ENCODE data around the gene SEMA7A. TPM values are rescaled to one million over a fixed set of nuclear protein-coding genes. Genes with fewer than 3 reads are reported as not detected.

Gene SEMA7A
- total and polyA plus RNA-seq, 2 experiments from 2014 or later: 2.4 to 9.5 TPM

- Histone ChIP-seq H3K79me2 (no peaks in the 10 kb centered on the region), H3K4me2 (no peak overlapping the region), H3K27ac (no peak overlapping the region), H3K9me2 (replicated peaks; ENCODE audit: insufficient read depth) (no peaks in the 10 kb centered on the region), H3K27me3 (no peaks in the 10 kb centered on the region), H4K20me1 (ENCODE audit: insufficient read depth, poor library complexity, severe bottlenecking) (no peaks in the 10 kb centered on the region), H3K4me3 (no peak overlapping the region), H2AFZ (no peak overlapping the region), H3K36me3 (replicated peaks; ENCODE audit: insufficient read depth, low read depth) (no peaks in the 10 kb centered on the region), H3K9me3 (ENCODE audit: low read depth) (no peaks in the 10 kb centered on the region), H3K4me1 (ENCODE audit: insufficient read depth) (peaks cover 5% of the 10 kb centered on the region)
- WGBS (ENCODE audit: low lambda C conversion rate, missing lambda C conversion rate): 97% methylated on average over 13 of the region's 13 CpGs
- TF ChIP-seq EZH2 (IDR thresholded peaks at IDR 0.05; ENCODE audit: borderline replicate concordance) (no peak), CTCF (IDR thresholded peaks at IDR 0.05; ENCODE audit: poor library complexity) (no peak), EZH2phosphoT487 (IDR thresholded peaks at IDR 0.05; ENCODE audit: low read depth, severe bottlenecking, unreplicated experiment) (no peak)
- DNase-seq (ENCODE audit: low spot score): no peak
Measured at GRCh38 chr15:74417225-74417624, 16.5 kb downstream of the SEMA7A start.

- H3K4me1 ChIP-seq (ENCODE audit: insufficient read depth): peaks cover 5% of the 10 kb centered on the region
- no peaks in the 10 kb centered on the region for H3K9me3 ChIP-seq (ENCODE audit: low read depth)
- no peaks in the 10 kb centered on the region for H3K36me3 ChIP-seq (replicated peaks; ENCODE audit: insufficient read depth, low read depth)
- no peak for DNase-seq (ENCODE audit: low spot score)
- no peak overlapping the region for H3K4me2 ChIP-seq
- TF ChIP-seq EZH2phosphoT487 (IDR thresholded peaks at IDR 0.05; ENCODE audit: low read depth, severe bottlenecking, unreplicated experiment): no peak
- no peak for TF ChIP-seq CTCF (IDR thresholded peaks at IDR 0.05; ENCODE audit: poor library complexity)
- TF ChIP-seq EZH2 (IDR thresholded peaks at IDR 0.05; ENCODE audit: borderline replicate concordance): no peak
- no peaks in the 10 kb centered on the region for H3K9me2 ChIP-seq (replicated peaks; ENCODE audit: insufficient read depth)
- H3K27me3 ChIP-seq: no peaks in the 10 kb centered on the region
- no peaks in the 10 kb centered on the region for H4K20me1 ChIP-seq (ENCODE audit: insufficient read depth, poor library complexity, severe bottlenecking)
- H2AFZ ChIP-seq: no peak overlapping the region
- H3K27ac ChIP-seq: no peak overlapping the region
- WGBS (ENCODE audit: low lambda C conversion rate, missing lambda C conversion rate): 92% methylated on average over 19 of the region's 19 CpGs
- H3K79me2 ChIP-seq: no peaks in the 10 kb centered on the region
- H3K4me3 ChIP-seq: no peak overlapping the region
Measured at GRCh38 chr15:74415966-74416916, 17.5 kb downstream of the SEMA7A start.

GRCh38 chr15:74414603-74415338, 19.0 kb downstream of the SEMA7A start:
- H3K27ac ChIP-seq: no peak overlapping the region
- H3K9me3 ChIP-seq (ENCODE audit: low read depth): no peaks in the 10 kb centered on the region
- no peaks in the 10 kb centered on the region for H3K9me2 ChIP-seq (replicated peaks; ENCODE audit: insufficient read depth)
- 96% methylated on average over 12 of the region's 12 CpGs for whole genome bisulfite sequencing (ENCODE audit: low lambda C conversion rate, missing lambda C conversion rate)
- no peak for DNase-seq (ENCODE audit: low spot score)
- TF ChIP-seq EZH2phosphoT487 (IDR thresholded peaks at IDR 0.05; ENCODE audit: low read depth, severe bottlenecking, unreplicated experiment): no peak
- no peak for TF ChIP-seq EZH2 (IDR thresholded peaks at IDR 0.05; ENCODE audit: borderline replicate concordance)
- no peak for TF ChIP-seq CTCF (IDR thresholded peaks at IDR 0.05; ENCODE audit: poor library complexity)
- no peak overlapping the region for H2AFZ ChIP-seq
- no peaks in the 10 kb centered on the region for H3K79me2 ChIP-seq
- H3K4me1 ChIP-seq (ENCODE audit: insufficient read depth): peaks cover 5% of the 10 kb centered on the region
- no peaks in the 10 kb centered on the region for H4K20me1 ChIP-seq (ENCODE audit: insufficient read depth, poor library complexity, severe bottlenecking)
- no peaks in the 10 kb centered on the region for H3K36me3 ChIP-seq (replicated peaks; ENCODE audit: insufficient read depth, low read depth)
- no peaks in the 10 kb centered on the region for H3K27me3 ChIP-seq
- no peak overlapping the region for H3K4me3 ChIP-seq
- no peak overlapping the region for H3K4me2 ChIP-seq

Measured in hepatocyte (in vitro differentiated cells).